LNCaP clone FGC (cell line): ENCODE results near the gene MIER2.

Experiments used
- DNase-seq: peaks from one replicate; pipeline ENCODE4 v3.0.0-alpha.2; 2011; ENCODE audit warnings: low read depth
- H3K4me3 ChIP-seq: 2 replicates; pipeline ENCODE4 v1.5.1; 2011; ENCODE audit warnings: mild to moderate bottlenecking, low read depth, low read length, control low read depth
- TF ChIP-seq, protein P1 (sequence below): IDR thresholded peaks from 2 replicates; pipeline ENCODE4 v1.5.1; 2012; ENCODE audit warnings: mild to moderate bottlenecking; ENCODE audit not compliant: control insufficient read depth, insufficient read depth; ENCODE audit errors: extremely low read depth

MIER2 gene

GRCh38 chr19:336067-336614 lies 8.5 kb downstream of the MIER2 start:
- no peak overlapping the region for H3K4me3 ChIP-seq
- TF ChIP-seq, protein P1, sequence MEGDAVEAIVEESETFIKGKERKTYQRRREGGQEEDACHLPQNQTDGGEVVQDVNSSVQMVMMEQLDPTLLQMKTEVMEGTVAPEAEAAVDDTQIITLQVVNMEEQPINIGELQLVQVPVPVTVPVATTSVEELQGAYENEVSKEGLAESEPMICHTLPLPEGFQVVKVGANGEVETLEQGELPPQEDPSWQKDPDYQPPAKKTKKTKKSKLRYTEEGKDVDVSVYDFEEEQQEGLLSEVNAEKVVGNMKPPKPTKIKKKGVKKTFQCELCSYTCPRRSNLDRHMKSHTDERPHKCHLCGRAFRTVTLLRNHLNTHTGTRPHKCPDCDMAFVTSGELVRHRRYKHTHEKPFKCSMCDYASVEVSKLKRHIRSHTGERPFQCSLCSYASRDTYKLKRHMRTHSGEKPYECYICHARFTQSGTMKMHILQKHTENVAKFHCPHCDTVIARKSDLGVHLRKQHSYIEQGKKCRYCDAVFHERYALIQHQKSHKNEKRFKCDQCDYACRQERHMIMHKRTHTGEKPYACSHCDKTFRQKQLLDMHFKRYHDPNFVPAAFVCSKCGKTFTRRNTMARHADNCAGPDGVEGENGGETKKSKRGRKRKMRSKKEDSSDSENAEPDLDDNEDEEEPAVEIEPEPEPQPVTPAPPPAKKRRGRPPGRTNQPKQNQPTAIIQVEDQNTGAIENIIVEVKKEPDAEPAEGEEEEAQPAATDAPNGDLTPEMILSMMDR = no peak
- no peak for DNase-seq

- no peak overlapping the region for H3K4me3 ChIP-seq
- no peak for DNase-seq
- TF ChIP-seq, protein P1 = no peak
These were observed 9.0 kb downstream of the MIER2 start for GRCh38 chr19:335486-336066.

GRCh38 chr19:335072-335471 lies 9.5 kb downstream of the MIER2 start:
- no peak for DNase-seq
- H3K4me3 ChIP-seq = no peak overlapping the region
- TF ChIP-seq, protein P1 = no peak

DNA sequence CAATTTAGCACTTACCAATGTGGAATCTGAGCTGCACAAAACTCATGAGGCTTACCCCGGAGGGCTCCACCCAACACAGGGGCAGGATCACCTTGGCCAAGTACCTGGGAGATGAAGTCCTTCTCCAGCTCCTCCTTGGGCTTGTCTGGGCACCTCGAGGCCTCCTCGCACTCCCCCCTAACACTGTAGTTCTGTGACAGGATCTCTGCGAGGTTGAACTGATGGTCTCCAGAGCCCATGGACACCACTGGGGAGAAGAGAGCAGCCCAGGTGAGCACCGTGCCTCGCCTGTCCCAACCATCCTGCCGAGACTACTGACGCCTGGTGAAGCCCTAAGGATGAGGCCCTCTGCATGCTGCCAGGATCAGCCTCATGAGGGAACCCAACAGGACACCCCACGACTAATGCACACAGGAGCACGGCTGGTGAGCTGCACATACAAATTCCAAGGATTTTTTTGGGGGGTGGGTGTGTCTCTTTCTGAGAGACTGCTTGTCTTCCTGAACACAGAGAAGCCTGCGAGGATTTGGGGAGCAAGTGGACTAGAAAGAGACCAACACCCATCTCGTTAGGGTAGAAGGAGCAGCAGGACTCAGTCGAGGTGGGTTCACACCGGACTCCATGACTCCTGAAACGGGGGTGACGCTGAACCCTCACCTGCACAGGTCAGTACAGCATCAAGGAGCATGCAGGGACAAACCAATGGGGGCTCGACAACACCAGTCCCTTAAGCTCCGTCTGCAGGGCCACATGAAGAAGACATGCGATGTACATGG lies 10.1 kb downstream of the MIER2 start:
- TF ChIP-seq, protein P1 = no peak
- DNase-seq = no peak
- no peak overlapping the region for H3K4me3 ChIP-seq

DNA sequence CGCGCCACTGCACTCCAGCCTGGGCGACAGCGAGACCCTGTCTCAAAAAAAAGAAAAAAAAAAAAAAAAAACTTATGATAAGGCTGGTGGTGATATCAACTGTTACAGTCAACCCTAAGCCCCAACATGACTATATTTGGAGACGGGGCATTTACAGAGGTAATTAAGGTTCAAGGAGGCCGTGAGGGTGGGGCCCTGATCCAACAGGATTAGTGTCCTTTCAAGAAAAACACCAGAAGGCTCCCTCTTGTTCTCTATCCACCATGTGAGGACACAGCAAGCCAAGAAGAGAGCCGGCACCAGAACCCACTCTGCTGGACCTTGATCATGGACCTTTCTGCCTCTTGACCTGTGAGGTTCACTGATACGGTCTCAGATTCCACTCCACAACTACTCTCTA lies 14.1 kb downstream of the MIER2 start:
- TF ChIP-seq, protein P1 = no peak
- H3K4me3 ChIP-seq = no peak overlapping the region
- no peak for DNase-seq

- no peak for DNase-seq
- H3K4me3 ChIP-seq = no peak overlapping the region
- TF ChIP-seq, protein P1 = no peak
These were observed 14.7 kb downstream of the MIER2 start for GRCh38 chr19:329876-330275.
